SIG-M5 treated with dmso at 0.1 percent for 504 hours (cell line): ENCODE results near the gene SNX33.

Experiments
- DNase-seq: peaks from one replicate; lab custom pipeline; 2025; ENCODE audit not compliant: unreplicated experiment; lab: John Stamatoyannopoulos, UW

Gene SNX33

DNA sequence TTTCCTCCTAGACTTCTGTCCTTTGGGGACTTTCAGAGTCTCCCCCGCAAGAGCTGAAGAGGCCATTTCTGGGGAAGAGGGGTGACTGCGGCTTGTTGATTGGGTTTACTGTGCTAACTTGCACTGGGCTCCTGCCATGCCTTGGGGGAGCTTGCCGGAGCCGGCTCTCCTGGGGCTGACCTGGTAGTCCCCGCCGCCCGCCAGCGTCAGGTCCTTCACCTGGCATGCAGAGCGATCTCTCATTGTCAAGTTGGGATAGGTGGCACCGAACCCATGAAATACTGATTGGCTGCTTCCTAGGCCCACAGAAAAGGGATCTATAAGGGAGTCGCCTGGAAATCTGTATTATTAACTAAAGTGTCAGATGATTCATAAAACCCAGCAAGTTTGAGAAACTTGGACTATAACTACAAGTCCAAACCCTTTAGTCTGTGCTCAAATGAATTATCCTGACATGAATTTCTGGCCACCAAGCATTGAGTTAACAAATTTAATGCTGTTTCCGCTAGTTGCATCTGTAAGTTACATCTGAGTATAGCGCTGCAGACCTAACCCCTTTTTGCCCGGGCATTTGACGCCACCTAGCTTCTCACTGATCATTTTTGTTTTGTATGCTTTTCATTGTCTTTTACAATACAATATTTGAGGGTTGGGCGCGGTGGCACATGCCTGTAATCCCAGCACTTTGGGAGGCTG, 7.1 kb upstream of the SNX33 start:
- DNase-seq, result peak; percentile 68

DNA sequence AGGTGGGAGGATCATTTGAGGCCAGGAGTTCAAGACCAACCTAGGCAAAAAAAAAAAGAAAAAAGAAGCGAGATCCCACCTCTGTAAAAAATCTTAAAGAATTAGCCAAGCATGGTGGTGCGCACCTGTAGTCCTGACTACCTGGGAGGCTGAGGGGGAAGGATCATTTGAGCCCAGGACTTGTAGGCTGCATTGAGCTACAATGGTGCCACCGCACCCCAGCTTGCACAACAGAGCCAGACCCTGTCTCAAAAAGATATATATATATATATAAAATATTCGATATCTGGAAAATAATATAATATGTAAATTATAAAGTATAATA, 6.6 kb upstream of the SNX33 start:
- no peak for DNase-seq

DNA sequence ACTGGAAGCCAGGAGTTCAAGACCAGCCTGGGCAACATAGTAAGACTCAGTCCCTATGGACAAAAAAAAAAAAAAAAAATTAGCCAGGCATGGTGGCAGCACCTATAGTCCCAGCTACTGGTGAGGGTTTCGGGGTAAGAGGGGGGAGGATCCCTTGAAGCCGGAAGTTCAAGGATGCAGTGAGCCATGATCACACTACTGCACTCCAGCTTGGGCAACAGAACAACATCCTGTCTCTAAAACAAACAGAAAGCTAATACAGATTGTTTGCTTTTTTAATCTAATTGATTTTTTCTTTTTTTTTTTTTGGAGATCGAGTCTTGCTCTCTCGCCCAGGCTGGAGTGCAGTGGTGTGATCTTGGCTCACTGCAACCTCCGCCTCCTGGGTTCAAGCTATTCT, 6.1 kb upstream of the SNX33 start:
- no peak for DNase-seq

DNA sequence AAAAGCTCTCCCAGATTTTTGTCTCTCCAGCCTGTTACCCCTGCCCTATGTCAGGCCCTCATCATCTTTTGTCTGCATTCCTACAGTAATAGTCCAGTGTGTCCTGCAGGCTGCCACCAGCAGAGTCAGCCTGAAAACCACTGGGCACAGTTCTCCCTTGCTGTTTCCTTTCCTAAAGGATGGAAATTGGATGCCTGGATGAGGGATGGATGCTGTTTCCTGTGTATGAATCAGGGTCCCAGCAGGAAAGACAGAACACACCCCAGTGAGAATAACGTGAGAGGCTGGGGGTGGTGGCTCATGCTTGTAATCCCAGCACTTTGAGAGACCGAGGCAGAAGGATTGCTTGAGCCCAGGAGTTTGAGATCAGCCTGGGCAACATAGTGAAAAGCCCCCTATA, 3.3 kb upstream of the SNX33 start:
- no peak for DNase-seq

DNA sequence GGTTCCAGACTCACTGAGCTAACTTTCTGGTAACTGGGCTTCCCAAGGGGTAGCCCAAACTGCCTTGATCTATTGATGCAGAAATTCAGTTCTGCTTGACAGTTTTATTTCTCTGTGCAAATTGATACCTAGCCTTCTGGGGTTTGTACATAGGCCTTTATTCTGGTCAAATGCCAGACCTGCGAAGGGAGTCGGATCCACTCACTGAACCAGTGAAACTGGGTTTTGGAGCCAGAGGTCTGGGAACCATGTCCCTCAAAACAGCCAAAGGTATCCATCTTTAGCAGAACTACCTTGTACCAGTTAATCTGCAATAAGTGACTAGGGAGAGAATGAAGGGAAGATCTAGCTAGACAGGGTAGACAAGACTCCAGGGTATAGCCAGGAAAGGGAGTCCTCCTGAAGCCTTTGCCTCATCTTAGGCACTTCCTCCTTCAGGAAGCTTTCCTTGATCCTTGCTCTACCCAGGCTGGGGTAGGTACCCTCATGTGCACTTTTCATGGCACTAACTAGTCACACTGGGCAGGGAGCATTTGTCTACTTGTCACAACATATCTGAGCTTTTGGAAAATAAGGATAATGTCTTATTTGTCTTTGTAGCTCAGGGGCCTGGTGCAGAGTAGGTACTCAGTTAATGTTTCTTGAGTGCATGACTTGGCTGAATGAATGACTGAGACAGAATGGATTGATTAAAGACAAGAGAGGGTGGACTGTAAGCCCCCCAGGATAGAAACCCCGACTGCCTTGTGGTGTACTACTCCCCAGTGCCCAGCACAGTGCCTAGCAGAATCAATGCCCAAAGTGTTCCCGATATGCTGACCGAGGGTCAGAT, 1.4 kb upstream of the SNX33 start:
- no peak for DNase-seq

DNA sequence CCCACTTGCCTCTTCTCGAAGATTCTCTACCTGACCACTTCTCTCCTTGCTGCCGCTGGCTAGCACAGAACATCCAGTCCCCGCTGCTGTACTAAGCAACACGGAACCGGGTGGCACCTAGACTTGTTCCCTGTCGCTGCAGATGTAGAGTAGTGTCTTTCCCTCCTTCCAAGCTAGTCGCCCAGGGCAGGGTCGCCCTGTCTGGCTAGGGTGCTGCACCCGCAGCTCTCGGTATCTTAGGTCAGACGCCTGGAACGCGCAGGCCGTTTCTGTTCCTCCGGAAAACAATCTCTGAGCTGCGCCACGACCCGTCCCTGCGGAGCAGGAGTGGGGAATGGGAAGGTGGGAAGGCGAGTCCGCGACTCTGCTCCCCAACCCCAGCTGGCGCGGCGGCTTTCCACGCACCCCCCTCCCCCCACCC, 758 bp upstream of the SNX33 start:
- no peak for DNase-seq

DNA sequence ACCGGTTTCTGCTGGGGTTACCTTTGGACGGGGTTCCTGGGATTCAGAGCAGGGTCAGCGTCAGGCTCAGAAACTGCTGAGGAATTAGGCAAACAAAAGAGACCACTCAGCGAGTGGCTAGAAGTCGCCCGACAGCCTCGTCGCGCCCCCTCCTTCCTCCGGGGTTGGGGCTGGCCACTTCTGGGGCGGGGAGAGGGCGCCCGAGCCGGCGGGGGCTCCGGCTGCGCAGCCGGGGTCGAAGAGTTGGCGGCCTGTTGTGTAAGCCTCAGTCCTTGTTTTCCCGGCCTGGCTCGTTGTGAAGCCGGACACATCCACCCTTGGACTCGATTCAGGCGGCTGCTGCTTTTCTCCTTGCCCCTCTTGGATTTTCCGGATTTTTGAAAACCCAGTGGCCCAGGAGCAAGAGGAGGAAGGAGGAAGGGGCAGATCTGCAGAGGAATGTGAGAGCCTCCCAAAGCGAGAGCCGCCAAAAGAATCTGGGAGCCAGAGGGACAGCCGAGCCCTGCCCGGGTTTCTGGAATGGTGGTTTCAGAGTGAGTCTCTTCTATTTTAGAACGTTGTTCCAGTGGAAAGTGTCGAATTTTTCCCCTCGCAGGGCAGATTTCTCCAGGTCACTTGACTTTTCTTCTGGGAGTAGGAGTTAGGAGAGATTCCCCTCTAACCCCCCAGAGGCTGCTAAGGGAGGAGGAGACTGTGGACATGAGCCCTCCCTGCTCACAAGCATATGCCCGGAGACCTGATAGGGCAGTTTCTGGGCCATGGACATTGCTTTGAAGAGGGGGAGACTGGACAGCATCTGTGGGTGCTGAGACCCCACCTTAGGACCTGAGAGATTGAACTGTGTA, 666 bp downstream of the SNX33 start:
- DNase-seq, result no peak

DNA sequence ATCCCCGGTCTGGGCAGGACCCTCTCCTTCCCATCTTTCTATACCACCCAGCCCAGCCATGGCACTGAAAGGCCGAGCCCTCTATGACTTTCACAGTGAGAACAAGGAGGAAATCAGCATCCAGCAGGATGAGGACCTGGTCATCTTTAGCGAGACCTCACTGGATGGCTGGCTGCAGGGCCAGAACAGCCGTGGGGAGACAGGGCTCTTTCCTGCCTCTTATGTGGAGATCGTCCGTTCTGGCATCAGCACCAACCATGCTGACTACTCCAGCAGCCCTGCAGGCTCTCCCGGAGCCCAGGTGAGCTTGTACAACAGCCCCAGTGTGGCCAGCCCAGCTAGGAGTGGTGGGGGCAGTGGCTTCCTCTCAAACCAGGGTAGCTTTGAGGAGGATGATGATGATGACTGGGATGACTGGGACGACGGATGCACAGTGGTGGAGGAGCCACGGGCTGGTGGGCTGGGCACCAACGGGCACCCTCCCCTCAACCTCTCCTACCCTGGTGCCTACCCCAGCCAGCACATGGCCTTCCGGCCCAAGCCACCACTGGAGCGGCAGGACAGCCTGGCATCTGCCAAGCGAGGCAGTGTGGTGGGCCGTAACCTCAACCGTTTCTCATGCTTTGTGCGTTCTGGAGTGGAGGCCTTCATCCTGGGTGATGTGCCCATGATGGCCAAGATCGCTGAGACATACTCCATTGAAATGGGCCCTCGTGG, 1.5 kb downstream of the SNX33 start:
- DNase-seq, result no peak

DNA sequence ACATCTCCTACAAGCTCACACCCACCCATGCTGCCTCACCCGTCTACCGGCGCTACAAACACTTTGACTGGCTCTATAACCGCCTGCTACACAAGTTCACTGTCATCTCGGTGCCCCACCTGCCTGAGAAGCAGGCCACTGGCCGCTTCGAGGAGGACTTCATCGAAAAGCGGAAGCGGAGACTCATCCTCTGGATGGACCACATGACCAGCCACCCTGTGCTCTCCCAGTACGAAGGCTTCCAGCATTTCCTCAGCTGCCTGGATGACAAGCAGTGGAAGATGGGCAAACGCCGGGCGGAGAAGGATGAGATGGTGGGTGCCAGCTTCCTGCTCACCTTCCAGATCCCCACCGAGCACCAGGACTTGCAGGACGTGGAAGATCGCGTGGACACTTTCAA, 2.1 kb downstream of the SNX33 start:
- no peak for DNase-seq

DNA sequence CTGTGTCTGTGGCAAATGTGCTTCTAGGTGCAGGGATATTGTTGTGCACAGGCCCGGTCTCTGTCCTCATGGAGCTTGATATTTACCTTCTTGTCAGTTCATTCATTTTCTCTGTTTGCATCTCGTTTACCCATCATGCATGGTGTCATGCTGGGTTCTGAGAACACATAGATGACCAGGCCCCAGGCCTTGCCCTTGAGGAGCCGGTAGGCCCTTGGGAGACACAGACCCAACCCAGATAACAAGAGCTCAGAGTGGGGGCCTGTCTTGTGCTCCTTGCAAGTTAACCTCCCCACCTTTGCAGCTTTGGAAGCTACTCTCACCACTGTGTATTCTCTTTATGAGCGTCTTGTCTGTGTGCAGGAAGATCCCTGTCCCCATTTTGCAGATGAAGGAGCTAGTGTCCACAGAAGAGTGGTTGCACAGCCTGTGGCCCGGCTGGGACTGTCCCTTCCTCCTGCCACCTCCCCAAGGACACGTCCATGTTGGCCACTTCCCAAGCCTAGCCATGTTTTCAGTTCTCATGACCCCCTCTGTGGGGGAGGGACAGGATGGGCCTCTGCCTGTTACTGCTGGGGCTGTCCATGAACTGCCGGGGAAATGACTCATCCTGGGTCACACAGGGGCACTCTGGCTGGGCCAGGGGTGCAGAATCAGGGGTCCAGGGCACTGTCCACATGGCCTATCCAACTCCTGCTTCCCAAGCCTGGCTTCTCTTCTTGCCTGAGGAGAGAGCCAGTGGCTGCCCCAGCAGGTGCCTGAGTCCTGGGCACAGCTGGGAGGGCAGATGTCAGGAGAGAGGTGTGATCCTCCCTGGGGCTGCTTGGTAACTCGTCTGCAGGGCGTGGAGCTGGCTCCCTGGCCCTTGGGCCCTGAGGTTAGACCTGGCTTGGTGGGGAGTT, 3.4 kb downstream of the SNX33 start:
- DNase-seq, result no peak

DNA sequence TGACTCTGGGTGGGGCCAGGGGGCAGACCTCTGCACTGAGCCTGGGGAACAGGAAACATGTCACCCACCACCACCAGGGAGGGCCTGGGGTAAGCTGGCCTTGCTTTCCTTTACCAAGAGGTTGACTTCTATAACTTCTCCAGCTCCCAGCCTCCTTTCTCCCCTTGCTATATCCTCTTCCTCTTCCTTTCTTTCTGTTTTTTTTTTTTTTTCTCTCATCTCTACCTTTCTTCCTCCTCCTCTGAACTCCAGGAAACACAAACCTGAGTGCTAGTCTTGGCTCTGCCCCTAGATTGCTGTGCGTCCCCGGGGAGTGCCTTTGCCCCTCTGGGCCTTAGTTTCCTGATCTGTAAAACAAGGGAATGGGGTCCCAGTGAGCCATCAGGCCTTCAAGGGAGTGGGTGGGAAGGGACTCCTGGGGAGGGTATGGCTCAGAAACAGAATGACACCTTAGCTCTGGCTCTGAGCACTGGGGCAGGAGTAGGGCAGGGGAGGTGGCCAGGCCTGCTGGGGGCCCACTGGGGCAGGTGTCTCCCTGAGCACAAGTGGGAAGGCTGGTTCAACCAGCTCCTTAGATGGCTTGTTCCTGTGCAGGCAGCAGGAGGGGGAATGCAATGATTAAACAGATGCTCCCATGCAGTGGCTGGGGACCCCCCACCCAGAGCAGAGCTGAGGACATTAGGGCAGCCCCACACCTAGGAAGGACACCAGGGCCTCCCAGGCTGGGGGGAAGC, 4.3 kb downstream of the SNX33 start:
- DNase-seq, result no peak

DNA sequence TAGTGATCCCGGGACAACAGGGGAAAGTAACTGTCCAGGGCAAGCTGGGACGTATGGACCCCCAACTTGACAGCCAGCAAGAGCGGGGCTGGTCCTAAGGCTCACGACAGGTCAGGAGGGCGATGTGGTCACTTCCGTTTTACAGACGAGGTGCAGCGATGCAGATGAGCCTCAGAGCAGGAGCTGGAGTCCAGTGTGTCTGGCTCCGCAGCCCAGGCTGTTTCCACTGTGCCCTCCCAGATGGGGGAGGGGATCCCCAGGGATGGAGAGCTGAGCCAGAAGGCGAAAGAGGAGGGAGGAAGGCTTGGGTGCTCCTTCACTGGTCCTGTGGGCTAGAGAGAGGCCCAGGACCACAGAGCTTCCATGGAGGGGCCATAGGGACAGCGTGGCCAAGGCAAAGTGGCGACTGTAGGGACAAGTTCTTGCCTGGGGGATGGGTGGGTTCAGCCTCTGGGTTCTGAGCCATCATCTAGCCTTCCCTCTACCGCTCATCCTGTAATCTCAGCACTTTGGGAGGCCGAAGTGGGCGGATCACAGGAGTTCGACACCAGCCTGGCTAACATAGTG, 5.7 kb downstream of the SNX33 start:
- DNase-seq, result no peak

DNA sequence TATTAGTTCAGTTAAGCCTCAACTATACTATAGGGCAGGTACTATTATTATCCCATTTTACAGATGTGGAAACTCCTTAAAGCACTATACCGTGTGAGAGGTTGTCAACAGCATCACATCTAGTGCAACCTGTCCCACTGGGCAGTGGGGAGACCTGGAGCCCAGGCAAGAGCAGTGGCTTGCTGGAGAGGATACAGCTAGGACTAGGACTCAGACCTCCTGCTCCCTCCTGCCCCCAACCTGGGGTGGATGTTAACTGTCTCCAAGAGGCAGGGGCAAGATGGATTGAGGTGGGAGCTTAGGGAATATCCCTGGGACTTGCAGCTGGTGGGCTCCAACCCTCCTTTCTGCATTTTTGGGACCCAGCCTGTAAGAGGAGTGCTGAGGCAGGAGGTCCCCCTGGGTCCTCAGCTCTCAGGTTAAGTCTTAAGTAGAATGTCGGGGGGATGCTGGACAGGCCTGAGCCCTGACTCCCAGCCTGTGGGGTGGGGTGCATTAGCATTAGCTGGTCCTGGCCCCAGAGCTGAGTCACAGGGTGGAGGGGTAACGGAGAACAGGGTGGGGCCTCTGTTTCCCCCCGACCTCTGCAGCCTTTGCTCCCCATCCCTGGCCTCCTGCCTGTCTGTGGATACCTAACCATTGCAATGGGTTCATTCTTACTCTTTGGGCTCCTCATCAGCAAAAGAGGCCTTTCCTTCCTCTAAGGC, 6.6 kb downstream of the SNX33 start:
- no peak for DNase-seq

DNA sequence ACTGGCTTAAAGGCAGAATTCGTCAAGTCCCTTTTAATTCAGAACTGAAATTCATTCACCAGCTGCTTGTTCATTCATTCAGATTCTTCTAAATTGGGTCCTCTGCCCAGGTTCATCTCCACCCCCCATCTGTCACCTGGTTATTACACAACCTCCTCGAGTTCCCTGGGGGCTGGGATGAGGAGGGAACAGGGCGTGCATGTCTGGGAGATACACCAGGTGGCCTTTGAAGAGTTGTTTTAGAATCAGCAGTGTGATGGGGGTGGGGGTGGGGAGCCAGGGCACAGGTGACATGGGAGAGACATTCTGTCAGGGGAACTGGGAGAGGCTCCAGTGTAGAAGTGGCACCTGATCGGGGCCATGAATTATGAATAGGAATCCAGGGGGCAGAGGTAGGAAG, 8.2 kb downstream of the SNX33 start:
- no peak for DNase-seq

DNA sequence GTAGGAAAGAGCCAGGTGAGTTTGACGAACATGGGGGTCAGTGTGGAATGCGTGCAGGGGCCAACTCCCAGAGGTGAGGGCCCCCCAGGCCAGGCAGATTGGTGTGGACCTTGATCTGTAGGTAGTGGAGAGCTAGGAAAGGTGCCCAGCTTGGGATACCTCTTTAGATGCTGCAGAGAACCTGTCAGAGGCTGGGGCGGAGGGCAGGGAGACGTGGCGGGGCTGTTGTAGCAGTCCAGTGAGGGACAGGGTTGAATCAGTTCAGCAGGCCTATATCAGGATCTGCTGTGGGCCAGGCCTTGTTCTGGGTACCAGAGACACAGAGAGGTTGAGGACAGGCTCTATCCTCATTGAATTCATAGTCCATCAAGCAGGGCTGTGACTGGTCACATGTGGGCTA, 8.6 kb downstream of the SNX33 start:
- no peak for DNase-seq

DNA sequence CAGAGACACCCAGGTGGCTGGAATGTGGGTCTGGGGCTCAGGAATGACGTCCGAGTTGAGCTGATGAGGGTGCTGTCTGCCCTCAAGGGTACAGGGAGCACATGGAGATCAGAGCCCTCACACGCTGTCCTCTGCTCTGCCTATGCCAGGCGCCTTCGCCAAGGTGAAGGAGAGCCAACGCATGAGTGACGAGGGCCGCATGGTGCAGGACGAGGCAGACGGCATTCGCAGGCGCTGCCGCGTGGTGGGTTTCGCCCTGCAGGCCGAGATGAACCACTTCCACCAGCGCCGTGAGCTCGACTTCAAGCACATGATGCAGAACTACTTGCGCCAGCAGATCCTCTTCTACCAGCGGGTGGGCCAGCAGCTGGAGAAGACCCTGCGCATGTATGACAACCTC, 9.1 kb downstream of the SNX33 start:
- no peak for DNase-seq

DNA sequence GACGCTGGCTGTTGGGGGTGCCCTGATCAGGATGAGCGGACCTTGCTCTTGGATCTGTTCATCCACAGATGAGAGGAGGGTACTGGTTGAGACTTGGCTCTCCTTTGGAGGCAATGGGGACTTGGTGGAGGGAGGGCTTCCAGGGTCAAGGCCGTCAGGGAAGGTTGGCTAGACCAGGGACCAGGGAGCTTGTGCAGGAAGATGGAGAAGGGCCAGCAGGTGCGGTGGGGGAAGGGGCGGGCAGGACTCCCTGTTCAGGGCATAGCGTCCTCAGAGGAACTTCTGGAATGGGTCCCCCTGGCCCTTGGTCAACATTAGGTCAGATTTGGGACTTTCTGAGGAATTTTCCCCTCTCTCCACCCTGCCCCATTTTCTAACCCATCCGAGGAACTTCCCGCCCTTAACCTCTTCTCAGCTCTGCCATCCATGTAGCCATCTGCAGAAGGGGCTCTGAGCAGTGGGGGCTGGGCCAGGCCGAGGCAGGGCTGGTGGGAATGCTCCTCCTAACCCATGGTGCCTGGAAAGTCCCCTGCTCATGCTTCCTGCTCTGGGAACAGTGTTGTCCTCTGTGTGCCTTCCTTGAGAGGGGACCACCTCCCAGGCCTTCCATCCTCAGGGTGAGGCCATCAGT, 11.5 kb downstream of the SNX33 start:
- no peak for DNase-seq
